Measurements from ENCODE around the gene CRADD. TPM values are rescaled to one million over a fixed set of nuclear protein-coding genes. Genes with fewer than 3 reads are reported as not detected.

Gene CRADD
- polyA plus RNA-seq, 2 donors: 4.2 to 12.0 TPM

DNA sequence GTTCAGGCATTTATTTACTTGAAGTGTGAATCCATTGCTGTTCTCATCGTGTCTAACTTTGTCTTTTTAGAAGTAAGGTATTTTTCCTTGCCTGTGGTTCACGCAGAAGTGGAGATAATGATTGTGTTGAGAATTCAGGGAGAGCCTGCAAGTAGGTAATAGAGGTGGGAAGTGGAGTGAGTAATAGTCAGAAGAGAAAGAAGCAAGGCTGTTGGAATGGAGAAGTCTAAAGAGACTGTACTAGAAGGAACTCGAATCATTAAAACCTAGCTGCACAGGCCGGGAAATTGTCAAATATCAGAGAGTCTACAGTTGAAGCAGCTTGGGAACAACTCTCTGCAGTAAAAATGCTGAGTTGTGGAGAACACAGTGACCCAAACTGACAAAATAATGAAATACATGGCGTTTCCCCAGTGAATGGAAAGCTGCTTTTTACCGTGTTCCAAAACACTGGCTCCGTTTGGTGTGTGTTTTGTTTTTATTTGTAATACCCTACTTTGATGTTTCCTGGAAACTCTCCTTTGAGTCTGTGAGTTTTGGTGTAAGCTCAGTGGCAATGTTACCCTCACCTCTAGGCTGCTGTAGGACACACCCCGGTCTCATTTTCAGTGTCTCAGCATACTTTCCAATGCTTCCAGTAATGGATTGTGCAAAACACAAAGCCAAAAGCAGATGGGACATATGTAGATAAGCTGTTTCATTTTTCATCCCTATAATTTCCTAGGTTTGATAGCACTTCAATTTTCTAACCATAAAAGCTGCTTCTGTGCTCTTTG lies 146.6 kb downstream of the CRADD start:
- peaks cover 0 to 5% of the 10 kb centered on the region in 2 donors for H3K4me1 ChIP-seq (ENCODE audit: control insufficient read depth in 2 of 2, insufficient read depth in 2 of 2, low read length in 1 of 2)
- no peaks in the 10 kb centered on the region for H3K36me3 ChIP-seq (ENCODE audit: control insufficient read depth in 2 of 2, insufficient read depth in 2 of 2, low read length in 1 of 2)
- H3K27me3 ChIP-seq (ENCODE audit: control insufficient read depth in 1 of 2, insufficient read depth in 2 of 2, low read length in 2 of 2): no peaks in the 10 kb centered on the region
- no peaks in the 10 kb centered on the region for H3K9me3 ChIP-seq (ENCODE audit: control insufficient read depth in 2 of 2, insufficient read depth in 1 of 2, low read depth in 1 of 2, low read length in 1 of 2)
- H3K4me3 ChIP-seq (ENCODE audit: low read depth in 1 of 2, low read length in 2 of 2): no peak overlapping the region
- WGBS, 2 donors: 72 to 85% methylated on average over 8 of the region's 8 CpGs
- no peak overlapping the region for H3K27ac ChIP-seq (ENCODE audit: low read depth in 2 of 2, low read length in 1 of 2)

DNA sequence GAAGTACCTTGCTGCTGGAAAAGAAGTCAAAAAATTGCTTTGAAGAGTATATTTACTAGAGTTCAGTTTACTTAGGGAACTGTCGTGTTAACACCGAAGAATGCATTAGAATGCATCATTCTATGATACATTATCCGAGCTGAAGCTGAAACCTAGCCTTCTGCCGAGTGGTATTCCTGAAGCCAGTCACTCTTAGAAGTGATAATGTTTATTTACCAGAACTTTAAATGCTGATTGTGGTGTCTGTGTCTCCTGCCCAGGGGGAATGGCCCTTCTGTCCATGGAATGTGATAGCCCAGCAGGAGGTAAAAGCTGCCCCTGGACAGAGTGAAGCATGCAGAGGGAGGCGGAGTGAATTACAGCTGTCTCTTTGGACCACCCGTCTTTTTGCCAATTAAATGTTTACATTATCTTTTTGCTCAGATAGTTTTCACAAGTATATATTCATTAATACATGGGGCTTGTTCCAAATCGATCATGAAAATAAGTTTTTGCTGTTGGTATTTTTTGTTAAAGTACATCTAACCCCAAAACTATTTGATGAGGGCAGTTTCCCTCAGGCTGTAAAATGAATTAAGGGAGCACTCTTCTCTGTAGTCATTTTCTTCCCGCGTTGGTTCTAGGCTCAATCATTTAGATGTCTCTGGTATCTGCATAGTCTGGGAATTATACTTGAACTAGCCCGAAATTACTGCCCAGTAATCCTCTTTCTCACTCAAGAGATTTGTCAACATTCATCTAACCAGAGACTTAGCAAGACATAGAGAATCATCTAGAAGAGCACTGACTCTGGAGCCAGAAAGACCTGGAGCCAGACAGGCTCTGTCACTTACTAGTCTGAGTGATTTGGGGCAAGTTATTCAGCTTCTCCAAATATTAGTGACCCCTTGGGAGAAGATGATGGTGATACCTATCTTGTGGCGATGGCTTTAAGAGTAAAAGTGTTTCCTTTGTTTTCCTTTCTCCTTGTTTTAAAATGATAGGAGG lies 147.6 kb downstream of the CRADD start:
- Histone ChIP-seq H3K36me3 (ENCODE audit: control insufficient read depth in 2 of 2, insufficient read depth in 2 of 2, low read length in 1 of 2) (no peaks in the 10 kb centered on the region), H3K27ac (ENCODE audit: low read depth in 2 of 2, low read length in 1 of 2) (no peak overlapping the region), H3K27me3 (ENCODE audit: control insufficient read depth in 1 of 2, insufficient read depth in 2 of 2, low read length in 2 of 2) (no peaks in the 10 kb centered on the region), H3K9me3 (ENCODE audit: control insufficient read depth in 2 of 2, insufficient read depth in 1 of 2, low read depth in 1 of 2, low read length in 1 of 2) (no peaks in the 10 kb centered on the region), H3K4me3 (ENCODE audit: low read depth in 1 of 2, low read length in 2 of 2) (no peak overlapping the region), H3K4me1 (ENCODE audit: control insufficient read depth in 2 of 2, insufficient read depth in 2 of 2, low read length in 1 of 2) (peaks cover 0 to 5% of the 10 kb centered on the region in 2 donors)
- WGBS, 2 donors: 84 to 87% methylated on average over 11 of the region's 11 CpGs

DNA sequence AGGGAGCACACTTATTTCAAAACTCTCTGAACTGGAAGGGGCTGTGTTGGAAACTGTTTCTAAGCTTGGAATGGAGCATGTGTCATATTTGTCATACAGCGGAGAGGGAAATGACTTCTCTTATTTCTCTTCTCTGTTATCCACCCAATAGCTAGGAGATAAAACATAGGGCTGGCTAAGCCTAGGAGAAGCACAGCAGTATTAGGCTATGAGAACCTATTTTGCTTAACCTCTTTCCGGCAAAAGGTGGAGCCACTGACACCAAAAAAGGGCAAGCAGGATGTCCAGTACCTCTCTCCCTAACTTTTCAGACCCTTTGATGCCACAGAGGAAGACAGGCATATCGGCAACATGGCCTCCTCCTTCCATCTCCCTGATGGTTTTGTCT lies 148.3 kb downstream of the CRADD start:
- Histone ChIP-seq H3K27me3 (ENCODE audit: control insufficient read depth in 1 of 2, insufficient read depth in 2 of 2, low read length in 2 of 2) (no peaks in the 10 kb centered on the region), H3K27ac (ENCODE audit: low read depth in 2 of 2, low read length in 1 of 2) (no peak overlapping the region), H3K9me3 (ENCODE audit: control insufficient read depth in 2 of 2, insufficient read depth in 1 of 2, low read depth in 1 of 2, low read length in 1 of 2) (no peaks in the 10 kb centered on the region), H3K4me3 (ENCODE audit: low read depth in 1 of 2, low read length in 2 of 2) (no peak overlapping the region), H3K4me1 (ENCODE audit: control insufficient read depth in 2 of 2, insufficient read depth in 2 of 2, low read length in 1 of 2) (peaks cover 0 to 5% of the 10 kb centered on the region in 2 donors), H3K36me3 (ENCODE audit: control insufficient read depth in 2 of 2, insufficient read depth in 2 of 2, low read length in 1 of 2) (no peaks in the 10 kb centered on the region)
- 71 to 83% methylated on average over 3 of the region's 3 CpGs for WGBS, 2 donors

DNA sequence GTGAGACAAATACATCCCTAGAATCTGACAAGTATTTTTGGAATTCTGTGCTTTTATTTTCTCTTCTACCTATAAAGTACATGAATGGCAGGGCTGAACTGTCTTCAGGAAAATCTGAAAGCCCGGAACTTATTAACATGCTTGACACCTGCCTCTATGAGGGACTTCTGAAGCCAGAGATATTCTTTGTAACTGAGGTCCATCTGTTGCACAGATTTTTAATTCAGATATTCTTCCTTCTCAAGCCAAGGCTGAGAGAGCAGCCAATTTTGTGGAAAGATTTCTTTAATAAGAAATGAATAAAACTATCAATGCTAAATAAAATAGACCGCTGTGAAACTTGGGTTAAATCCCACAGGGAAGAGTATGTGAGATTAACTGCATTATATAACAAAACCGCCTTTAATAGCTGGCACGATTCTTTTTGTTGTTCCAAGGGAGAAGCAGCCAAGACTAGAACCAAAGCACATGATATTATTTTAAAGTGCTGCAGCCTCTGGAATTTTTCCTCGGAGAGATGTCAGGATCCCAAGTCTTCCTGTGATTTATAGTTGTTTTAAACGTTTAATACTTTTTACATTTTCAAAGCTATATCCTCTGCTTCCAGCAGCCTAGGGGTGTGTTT lies 148.9 kb downstream of the CRADD start:
- Histone ChIP-seq H3K4me1 (ENCODE audit: control insufficient read depth in 2 of 2, insufficient read depth in 2 of 2, low read length in 1 of 2) (peaks cover 0 to 5% of the 10 kb centered on the region in 2 donors), H3K27ac (ENCODE audit: low read depth in 2 of 2, low read length in 1 of 2) (peak overlapping the region in 1 of 2 donors; percentile 37)

DNA sequence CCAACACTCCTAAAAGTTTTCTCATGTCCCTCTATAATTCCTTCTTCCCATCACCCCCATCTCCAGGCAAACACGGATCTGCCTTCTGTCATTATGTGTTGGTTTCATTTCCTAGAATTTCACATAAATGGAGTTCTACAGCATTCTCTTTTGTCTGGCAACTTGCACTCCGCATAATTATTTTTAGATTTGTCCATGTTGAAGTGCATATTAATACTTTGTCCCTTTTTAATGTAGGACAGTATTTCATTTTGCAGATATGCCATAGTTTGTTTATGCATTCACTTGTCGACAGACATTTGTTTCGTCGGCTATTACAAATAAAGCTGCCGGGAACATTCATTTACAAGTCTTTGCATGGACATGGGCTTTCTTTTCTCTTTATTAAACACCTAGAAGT lies 150.0 kb downstream of the CRADD start:
- 74 to 75% methylated on average over 6 of the region's 6 CpGs for WGBS, 2 donors
- no peak overlapping the region for H3K27ac ChIP-seq (ENCODE audit: low read depth in 2 of 2, low read length in 1 of 2)

More for the DNA sequence above, 148.9 kb downstream of the CRADD start:
- no peaks in the 10 kb centered on the region for H3K27me3 ChIP-seq (ENCODE audit: control insufficient read depth in 1 of 2, insufficient read depth in 2 of 2, low read length in 2 of 2)
- 20 to 37% methylated on average over 6 of the region's 6 CpGs for WGBS, 2 donors
- H3K36me3 ChIP-seq (ENCODE audit: control insufficient read depth in 2 of 2, insufficient read depth in 2 of 2, low read length in 1 of 2): no peaks in the 10 kb centered on the region
- no peaks in the 10 kb centered on the region for H3K9me3 ChIP-seq (ENCODE audit: control insufficient read depth in 2 of 2, insufficient read depth in 1 of 2, low read depth in 1 of 2, low read length in 1 of 2)
- H3K4me3 ChIP-seq (ENCODE audit: low read depth in 1 of 2, low read length in 2 of 2): no peak overlapping the region

DNA sequence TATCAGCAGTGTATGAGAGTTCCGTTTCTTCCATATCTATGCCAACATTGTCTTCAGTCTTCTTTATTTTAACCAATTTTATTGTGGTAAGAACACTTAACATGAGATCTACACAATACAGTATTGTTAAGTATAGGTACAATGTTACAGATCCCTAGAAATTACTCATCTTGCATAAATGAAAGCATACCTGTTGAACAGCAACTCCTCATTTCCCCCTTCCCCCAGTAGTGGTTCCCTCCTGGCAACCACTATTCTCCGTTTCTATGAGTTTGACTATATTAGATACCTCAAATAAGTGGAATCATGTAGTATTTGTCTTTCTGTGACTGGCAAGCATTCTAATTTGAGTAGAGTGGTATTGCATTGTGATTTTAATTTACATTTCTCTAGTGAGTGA lies 150.5 kb downstream of the CRADD start:
- Histone ChIP-seq H3K4me1 (ENCODE audit: control insufficient read depth in 2 of 2, insufficient read depth in 2 of 2, low read length in 1 of 2) (peaks cover 0 to 2% of the 10 kb centered on the region in 2 donors), H3K36me3 (ENCODE audit: control insufficient read depth in 2 of 2, insufficient read depth in 2 of 2, low read length in 1 of 2) (no peaks in the 10 kb centered on the region), H3K27ac (ENCODE audit: low read depth in 2 of 2, low read length in 1 of 2) (no peak overlapping the region), H3K27me3 (ENCODE audit: control insufficient read depth in 1 of 2, insufficient read depth in 2 of 2, low read length in 2 of 2) (no peaks in the 10 kb centered on the region), H3K4me3 (ENCODE audit: low read depth in 1 of 2, low read length in 2 of 2) (no peak overlapping the region), H3K9me3 (ENCODE audit: control insufficient read depth in 2 of 2, insufficient read depth in 1 of 2, low read depth in 1 of 2, low read length in 1 of 2) (no peaks in the 10 kb centered on the region)
- WGBS, 2 donors: 92 to 93% methylated on average over 2 of the region's 2 CpGs

More for the DNA sequence above, 150.0 kb downstream of the CRADD start:
- H3K4me3 ChIP-seq (ENCODE audit: low read depth in 1 of 2, low read length in 2 of 2): no peak overlapping the region
- no peaks in the 10 kb centered on the region for H3K9me3 ChIP-seq (ENCODE audit: control insufficient read depth in 2 of 2, insufficient read depth in 1 of 2, low read depth in 1 of 2, low read length in 1 of 2)
- H3K27me3 ChIP-seq (ENCODE audit: control insufficient read depth in 1 of 2, insufficient read depth in 2 of 2, low read length in 2 of 2): no peaks in the 10 kb centered on the region
- peaks cover 0 to 5% of the 10 kb centered on the region in 2 donors for H3K4me1 ChIP-seq (ENCODE audit: control insufficient read depth in 2 of 2, insufficient read depth in 2 of 2, low read length in 1 of 2)
- H3K36me3 ChIP-seq (ENCODE audit: control insufficient read depth in 2 of 2, insufficient read depth in 2 of 2, low read length in 1 of 2): no peaks in the 10 kb centered on the region

DNA sequence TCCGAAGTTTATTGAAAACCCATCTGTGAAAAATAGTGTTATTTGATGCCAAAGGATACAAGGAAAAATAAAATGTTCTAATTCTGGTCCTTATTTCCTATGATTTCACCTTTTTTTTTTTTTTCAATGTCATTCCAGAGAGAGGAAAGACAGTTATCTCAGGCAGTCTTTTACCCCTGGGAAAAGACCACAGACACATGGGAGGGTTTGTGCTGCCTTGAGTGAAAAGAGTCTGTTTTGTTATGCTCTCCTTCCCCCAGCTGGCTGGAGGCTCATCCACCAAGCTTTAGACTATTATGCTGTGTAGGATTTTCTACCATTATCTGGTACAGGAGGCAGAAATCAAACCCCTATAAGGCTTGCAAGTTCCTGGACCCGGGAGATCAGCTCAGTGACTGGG lies 151.8 kb downstream of the CRADD start:
- Histone ChIP-seq H3K9me3 (ENCODE audit: control insufficient read depth in 2 of 2, insufficient read depth in 1 of 2, low read depth in 1 of 2, low read length in 1 of 2) (no peaks in the 10 kb centered on the region), H3K4me3 (ENCODE audit: low read depth in 1 of 2, low read length in 2 of 2) (no peak overlapping the region), H3K27me3 (ENCODE audit: control insufficient read depth in 1 of 2, insufficient read depth in 2 of 2, low read length in 2 of 2) (no peaks in the 10 kb centered on the region), H3K4me1 (ENCODE audit: control insufficient read depth in 2 of 2, insufficient read depth in 2 of 2, low read length in 1 of 2) (peaks cover 0 to 2% of the 10 kb centered on the region in 2 donors), H3K36me3 (ENCODE audit: control insufficient read depth in 2 of 2, insufficient read depth in 2 of 2, low read length in 1 of 2) (no peaks in the 10 kb centered on the region), H3K27ac (ENCODE audit: low read depth in 2 of 2, low read length in 1 of 2) (no peak overlapping the region)
- WGBS, 2 donors: 80% methylated on average over 2 of the region's 2 CpGs

DNA sequence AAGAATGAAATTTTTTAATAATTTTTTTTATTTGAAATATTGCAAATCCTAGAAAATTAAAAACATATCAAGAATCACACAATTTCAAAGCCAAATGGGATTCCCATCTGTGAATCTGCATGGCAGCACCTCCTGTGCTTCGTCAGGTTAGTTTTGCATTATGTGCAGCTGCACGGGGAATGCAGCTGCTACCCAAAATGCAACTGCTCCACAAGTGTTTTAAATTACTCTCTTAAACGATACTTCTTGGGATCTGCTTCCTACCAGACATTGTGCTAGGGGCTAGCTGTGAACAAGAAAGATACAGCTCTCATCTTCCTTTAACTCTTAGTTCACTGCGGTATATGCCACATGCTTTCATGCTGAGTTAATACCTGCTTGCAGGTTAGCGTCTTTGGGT lies 154.2 kb downstream of the CRADD start:
- no peaks in the 10 kb centered on the region for H3K36me3 ChIP-seq (ENCODE audit: control insufficient read depth in 2 of 2, insufficient read depth in 2 of 2, low read length in 1 of 2)
- no peaks in the 10 kb centered on the region for H3K9me3 ChIP-seq (ENCODE audit: control insufficient read depth in 2 of 2, insufficient read depth in 1 of 2, low read depth in 1 of 2, low read length in 1 of 2)
- H3K4me1 ChIP-seq (ENCODE audit: control insufficient read depth in 2 of 2, insufficient read depth in 2 of 2, low read length in 1 of 2): peaks cover 0 to 2% of the 10 kb centered on the region in 2 donors
- H3K27ac ChIP-seq (ENCODE audit: low read depth in 2 of 2, low read length in 1 of 2): no peak overlapping the region
- H3K27me3 ChIP-seq (ENCODE audit: control insufficient read depth in 1 of 2, insufficient read depth in 2 of 2, low read length in 2 of 2): no peaks in the 10 kb centered on the region
- H3K4me3 ChIP-seq (ENCODE audit: low read depth in 1 of 2, low read length in 2 of 2): no peak overlapping the region
- 90 to 93% methylated on average over 5 of the region's 5 CpGs for WGBS, 2 donors

DNA sequence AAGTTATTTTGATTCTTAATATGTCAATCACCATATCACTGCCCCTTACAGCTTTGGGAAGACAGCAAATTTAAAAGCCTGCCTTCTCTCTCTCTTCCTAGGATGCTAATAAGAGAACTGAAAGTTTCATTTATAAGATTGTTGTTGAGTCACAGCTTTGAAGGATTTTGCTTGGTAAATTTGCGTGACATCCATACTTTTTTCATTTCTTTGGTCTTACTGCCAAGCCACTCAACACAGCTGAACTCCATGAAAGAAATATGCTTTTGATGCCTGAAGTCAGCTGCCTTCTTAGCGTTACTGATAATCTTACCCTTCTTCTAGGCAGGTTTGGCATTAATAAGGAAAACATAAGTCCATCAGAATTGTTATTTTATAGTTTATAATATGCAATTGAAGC lies 155.0 kb downstream of the CRADD start:
- Histone ChIP-seq H3K27ac (ENCODE audit: low read depth in 2 of 2, low read length in 1 of 2) (no peak overlapping the region), H3K9me3 (ENCODE audit: control insufficient read depth in 2 of 2, insufficient read depth in 1 of 2, low read depth in 1 of 2, low read length in 1 of 2) (no peaks in the 10 kb centered on the region), H3K36me3 (ENCODE audit: control insufficient read depth in 2 of 2, insufficient read depth in 2 of 2, low read length in 1 of 2) (no peaks in the 10 kb centered on the region), H3K27me3 (ENCODE audit: control insufficient read depth in 1 of 2, insufficient read depth in 2 of 2, low read length in 2 of 2) (no peaks in the 10 kb centered on the region), H3K4me3 (ENCODE audit: low read depth in 1 of 2, low read length in 2 of 2) (no peak overlapping the region), H3K4me1 (ENCODE audit: control insufficient read depth in 2 of 2, insufficient read depth in 2 of 2, low read length in 1 of 2) (peaks cover 0 to 2% of the 10 kb centered on the region in 2 donors)
- WGBS, 2 donors: 54 to 73% methylated on average over 2 of the region's 2 CpGs

All from esophagus (tissue), 2 donors.